Nephron progenitor cell (in vitro differentiated cells): Measurements from ENCODE around the gene PPOX.

ENCODE experiments used
- DNase-seq: peaks from one replicate; pipeline ENCODE4 v3.0.0; 2021
- H3K27ac Mint-ChIP-seq: 2 replicates; pipeline ENCODE4 v1.8.0; 2021; ENCODE audit warnings: mild to moderate bottlenecking, moderate library complexity, mixed read lengths
- H3K27me3 Mint-ChIP-seq: 2 replicates; pipeline ENCODE4 v1.8.0; 2021; ENCODE audit warnings: mild to moderate bottlenecking, low read depth, mixed read lengths; ENCODE audit not compliant: poor library complexity
- H3K36me3 Mint-ChIP-seq: 2 replicates; pipeline ENCODE4 v1.8.0; 2021; ENCODE audit warnings: low read depth, mixed read lengths
- H3K4me1 Mint-ChIP-seq: 2 replicates; pipeline ENCODE4 v1.8.0; 2021; ENCODE audit warnings: mixed read lengths
- H3K4me3 Mint-ChIP-seq: 2 replicates; pipeline ENCODE4 v1.8.0; 2021; ENCODE audit warnings: mild to moderate bottlenecking, moderate library complexity, mixed read lengths
- H3K9me3 Mint-ChIP-seq: 2 replicates; pipeline ENCODE4 v1.8.0; 2021; ENCODE audit warnings: mild to moderate bottlenecking, moderate library complexity, mixed read lengths
- CTCF ChIP-seq: fragments of 200-600 bp; sonication (generic); IDR thresholded peaks from 2 replicates; pipeline ENCODE4 v1.5.0; 2021; ENCODE audit warnings: antibody characterized with exemption

The PPOX gene

GRCh38 chr1:161179698-161180097 is 13.5 kb downstream of the PPOX start:
- H3K4me3 Mint-ChIP-seq = no peak overlapping the region
- peaks cover 1% of the 10 kb centered on the region for H3K36me3 Mint-ChIP-seq
- TF ChIP-seq CTCF = no peak
- peaks cover 12% of the 10 kb centered on the region for H3K27me3 Mint-ChIP-seq
- peaks cover 31% of the 10 kb centered on the region for H3K4me1 Mint-ChIP-seq
- no peaks in the 10 kb centered on the region for H3K9me3 Mint-ChIP-seq
- H3K27ac Mint-ChIP-seq = no peak overlapping the region
- no peak for DNase-seq

- Mint-ChIP-seq H3K9me3 (no peaks in the 10 kb centered on the region), H3K27ac (no peak overlapping the region), H3K27me3 (peaks cover 12% of the 10 kb centered on the region), H3K36me3 (no peaks in the 10 kb centered on the region), H3K4me1 (peaks cover 33% of the 10 kb centered on the region), H3K4me3 (no peak overlapping the region)
- no peak for TF ChIP-seq CTCF
- DNase-seq = no peak
Measured at GRCh38 chr1:161180639-161181038, 14.4 kb downstream of the PPOX start.

DNA sequence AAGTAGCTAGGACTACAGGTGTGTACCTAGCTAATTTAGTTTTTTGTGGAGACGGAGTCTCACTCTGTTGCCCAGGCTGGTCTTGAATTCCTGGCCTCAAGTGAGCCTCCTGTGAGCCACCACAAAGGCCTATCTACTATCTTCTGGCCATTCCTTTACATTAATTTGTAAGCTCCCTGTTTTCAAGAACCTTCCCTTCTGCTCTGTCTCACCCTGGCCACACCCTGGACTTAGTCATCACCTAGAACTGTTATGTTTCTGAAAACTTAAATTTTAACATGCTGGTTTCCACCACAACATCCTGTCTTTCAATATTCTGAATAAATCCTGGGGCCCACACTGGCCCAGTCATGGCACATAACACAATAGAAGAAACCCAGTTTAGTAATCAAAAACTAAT is 16.0 kb downstream of the PPOX start:
- Mint-ChIP-seq H3K9me3 (no peaks in the 10 kb centered on the region), H3K4me3 (no peak overlapping the region), H3K27me3 (peaks cover 17% of the 10 kb centered on the region), H3K36me3 (no peaks in the 10 kb centered on the region), H3K4me1 (peaks cover 22% of the 10 kb centered on the region), H3K27ac (no peak overlapping the region)
- no peak for TF ChIP-seq CTCF
- DNase-seq = no peak

GRCh38 chr1:161185282-161185682 is 19.1 kb downstream of the PPOX start:
- H3K9me3 Mint-ChIP-seq = no peaks in the 10 kb centered on the region
- H3K27ac Mint-ChIP-seq = no peak overlapping the region

DNA sequence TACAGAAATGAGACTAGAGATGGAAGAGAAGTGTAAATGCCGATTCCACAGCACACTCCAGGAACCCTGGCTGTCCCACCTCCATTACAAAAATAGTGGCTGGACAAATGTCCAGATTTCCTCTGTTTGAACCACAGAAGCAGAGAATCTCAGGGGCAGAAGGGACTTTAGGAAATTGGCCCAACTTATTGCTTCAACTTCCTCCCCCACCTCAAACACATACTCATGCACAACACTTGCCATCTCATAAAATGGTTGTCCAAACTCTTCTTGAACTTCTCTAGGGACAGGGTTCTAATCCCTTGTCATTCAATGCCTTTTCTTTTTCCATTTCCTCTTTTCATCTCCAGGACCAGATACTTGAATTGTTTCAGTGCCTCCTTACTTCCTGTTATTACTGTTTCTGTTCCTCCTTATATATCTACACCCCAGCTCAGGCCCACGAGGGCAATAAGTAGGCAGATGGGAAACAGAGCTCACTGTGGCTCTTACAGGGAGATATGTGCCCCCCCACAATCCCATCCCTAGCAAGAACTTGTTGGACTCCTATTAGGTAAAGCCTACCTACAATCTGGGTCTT is 19.6 kb downstream of the PPOX start:
- Mint-ChIP-seq H3K4me1 (peaks cover 11% of the 10 kb centered on the region), H3K9me3 (no peaks in the 10 kb centered on the region), H3K27ac (no peak overlapping the region), H3K27me3 (peaks cover 28% of the 10 kb centered on the region), H3K36me3 (no peaks in the 10 kb centered on the region), H3K4me3 (no peak overlapping the region)
- TF ChIP-seq CTCF = no peak
- DNase-seq = no peak

More at GRCh38 chr1:161185282-161185682, 19.1 kb downstream of the PPOX start:
- no peak for TF ChIP-seq CTCF
- Mint-ChIP-seq H3K4me1 (peaks cover 11% of the 10 kb centered on the region), H3K4me3 (no peak overlapping the region), H3K36me3 (no peaks in the 10 kb centered on the region), H3K27me3 (peaks cover 28% of the 10 kb centered on the region)
- no peak for DNase-seq

- H3K4me3 Mint-ChIP-seq = no peak overlapping the region
- no peak overlapping the region for H3K27ac Mint-ChIP-seq
- no peak for TF ChIP-seq CTCF
- DNase-seq = no peak
- no peaks in the 10 kb centered on the region for H3K36me3 Mint-ChIP-seq
- no peaks in the 10 kb centered on the region for H3K9me3 Mint-ChIP-seq
- peaks cover 11% of the 10 kb centered on the region for H3K4me1 Mint-ChIP-seq
- H3K27me3 Mint-ChIP-seq = peaks cover 24% of the 10 kb centered on the region
Measured at GRCh38 chr1:161187311-161187710, 21.1 kb downstream of the PPOX start.
